Mesodermal cell (in vitro differentiated cells): ENCODE results near the gene TCERG1L.

Source experiments
- H3K27ac ChIP-seq: 2 replicates; pipeline ENCODE4 v1.7.0; 2013; ENCODE audit warnings: mild to moderate bottlenecking, low read depth, low read length, moderate library complexity; ENCODE audit not compliant: severe bottlenecking
- H3K36me3 ChIP-seq: 2 replicates; pipeline ENCODE4 v1.7.1; 2013; ENCODE audit warnings: mild to moderate bottlenecking, low read length, moderate library complexity; ENCODE audit not compliant: control insufficient read depth, insufficient read depth
- H3K4me1 ChIP-seq: one replicate; pipeline ENCODE4 v1.7.1; 2013; ENCODE audit warnings: mild to moderate bottlenecking, low read length; ENCODE audit not compliant: insufficient read depth, control insufficient read depth, poor library complexity, severe bottlenecking
- H3K4me3 ChIP-seq: 2 replicates; pipeline ENCODE4 v1.7.0; 2013; ENCODE audit warnings: low read length, control low read depth, mild to moderate bottlenecking; ENCODE audit not compliant: insufficient read depth, poor library complexity, severe bottlenecking; ENCODE audit errors: extremely low read depth
- H3K9me3 ChIP-seq: 2 replicates; pipeline ENCODE4 v1.7.1; 2013; ENCODE audit warnings: mild to moderate bottlenecking, low read length, moderate library complexity; ENCODE audit not compliant: control insufficient read depth
- WGBS, 2 experiments: methylation state at CpG; one replicate each; pipeline ENCODE4 v1.1.5; 2013; ENCODE audit warnings: missing lambda C conversion rate in 2 of 2; ENCODE audit not compliant: insufficient coverage in 2 of 2; 5-methylcytosine and 5-hydroxymethylcytosine counted together

Gene TCERG1L

DNA sequence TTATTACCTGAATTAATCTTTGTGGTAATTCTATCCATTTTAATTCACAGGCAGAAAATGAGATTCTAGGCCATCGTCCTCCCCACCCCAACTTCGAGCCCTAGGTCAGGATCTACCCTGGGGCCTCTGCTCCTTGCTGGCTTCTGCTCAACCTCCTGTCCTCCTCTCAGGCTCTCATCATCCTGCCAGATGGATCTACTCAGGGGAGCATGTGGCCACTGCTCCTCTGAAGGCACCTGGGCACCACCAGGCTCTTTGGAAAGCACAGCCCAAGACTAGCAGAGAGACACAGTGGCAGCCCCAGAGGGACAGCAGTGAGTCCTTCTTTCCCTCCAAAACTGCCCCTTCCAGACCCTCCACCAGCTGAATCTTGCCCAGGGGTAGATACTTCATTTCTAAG, 248.2 kb downstream of the TCERG1L start:
- WGBS, 2 experiments = 100% methylated on average over 2 of the region's 2 CpGs
- no peak overlapping the region for H3K4me3 ChIP-seq

DNA sequence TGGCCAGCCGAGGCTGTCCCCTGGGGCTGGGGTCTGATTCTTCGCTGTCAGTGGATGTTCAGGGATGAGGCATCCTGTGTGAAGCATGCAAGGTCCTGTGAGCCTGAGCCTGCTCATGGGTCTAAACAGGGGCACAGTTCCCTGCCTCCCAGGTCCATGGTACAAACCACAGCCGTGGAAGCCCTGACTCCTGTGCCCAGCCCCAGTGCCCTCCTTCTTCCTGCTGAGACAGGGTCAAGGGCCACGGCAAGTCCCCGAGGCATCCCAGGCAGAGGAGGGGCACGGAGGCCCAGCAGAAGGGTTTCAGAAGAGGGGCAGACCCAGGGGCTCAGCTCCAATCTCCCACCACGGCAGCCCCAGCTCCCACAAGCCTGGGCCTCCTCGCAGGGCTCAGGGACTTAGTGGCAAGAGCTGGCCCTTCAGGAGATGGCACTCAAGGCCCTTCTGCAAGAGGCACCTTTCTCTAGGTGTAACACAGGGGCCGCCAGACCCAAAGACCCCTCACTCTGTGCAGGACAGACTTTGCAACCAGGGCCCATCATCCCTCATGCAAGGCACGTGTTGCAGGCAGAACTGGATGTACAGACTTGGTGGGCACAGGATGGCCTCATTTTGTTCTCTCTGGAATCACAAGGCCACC, 248.8 kb downstream of the TCERG1L start:
- H3K36me3 ChIP-seq = no peaks in the 10 kb centered on the region
- no peaks in the 10 kb centered on the region for H3K4me1 ChIP-seq
- no peak overlapping the region for H3K4me3 ChIP-seq
- peaks cover 4% of the 10 kb centered on the region for H3K9me3 ChIP-seq
- 71 to 79% methylated on average over 5 to 9 of the region's 10 CpGs for WGBS, 2 experiments
- H3K27ac ChIP-seq = no peak overlapping the region

More for the DNA sequence above, 248.2 kb downstream of the TCERG1L start:
- Histone ChIP-seq H3K4me1 (no peaks in the 10 kb centered on the region), H3K36me3 (no peaks in the 10 kb centered on the region), H3K27ac (no peak overlapping the region), H3K9me3 (peaks cover 4% of the 10 kb centered on the region)

DNA sequence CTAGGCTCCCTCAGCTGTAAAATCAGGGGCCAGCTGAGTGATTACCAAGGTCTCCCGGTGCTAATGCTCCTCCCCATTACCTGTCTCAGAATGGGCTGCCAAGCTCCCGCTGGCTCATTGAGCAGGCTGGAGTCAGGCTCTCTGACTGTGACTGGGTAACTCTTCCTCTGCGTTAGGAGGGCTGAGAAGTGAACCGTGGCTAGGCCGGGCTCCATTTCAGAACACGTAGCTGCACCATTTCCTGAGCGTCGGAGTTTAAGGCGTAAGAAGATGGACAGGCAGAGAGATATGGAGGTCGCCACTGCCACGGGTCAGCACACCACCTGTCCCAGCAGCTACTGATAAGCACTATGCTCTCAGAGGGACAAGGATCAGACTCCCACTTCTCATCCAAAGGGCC, 250.3 kb downstream of the TCERG1L start:
- 78 to 80% methylated on average over 9 to 11 of the region's 11 CpGs for WGBS, 2 experiments
- Histone ChIP-seq H3K4me3 (no peak overlapping the region), H3K36me3 (no peaks in the 10 kb centered on the region), H3K9me3 (peaks cover 4% of the 10 kb centered on the region), H3K27ac (no peak overlapping the region), H3K4me1 (no peaks in the 10 kb centered on the region)

DNA sequence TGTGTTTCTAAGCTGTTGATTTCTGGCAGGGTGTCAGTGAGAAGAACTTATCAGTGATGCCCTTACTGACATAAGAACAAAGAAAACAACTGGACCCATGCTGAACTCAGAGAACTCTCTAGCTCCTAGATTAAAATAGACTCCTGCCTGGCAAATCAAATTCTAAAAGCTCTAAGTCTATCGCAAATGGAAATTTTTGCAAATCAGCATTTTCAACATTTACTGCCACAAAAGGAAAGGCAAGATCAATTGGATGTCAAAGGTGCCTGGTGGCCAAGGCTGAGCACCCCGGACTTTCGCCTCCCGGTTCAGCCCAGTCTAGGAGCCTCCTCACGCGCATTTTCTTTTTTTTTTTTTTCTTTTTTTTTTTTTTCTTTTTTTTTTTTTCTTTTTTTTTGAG, 251.6 kb downstream of the TCERG1L start:
- peaks cover 4% of the 10 kb centered on the region for H3K9me3 ChIP-seq
- H3K4me3 ChIP-seq = no peak overlapping the region
- no peaks in the 10 kb centered on the region for H3K36me3 ChIP-seq
- H3K4me1 ChIP-seq = no peaks in the 10 kb centered on the region
- no peak overlapping the region for H3K27ac ChIP-seq
- WGBS, 2 experiments = 100% methylated on average over 1 to 2 of the region's 6 CpGs

DNA sequence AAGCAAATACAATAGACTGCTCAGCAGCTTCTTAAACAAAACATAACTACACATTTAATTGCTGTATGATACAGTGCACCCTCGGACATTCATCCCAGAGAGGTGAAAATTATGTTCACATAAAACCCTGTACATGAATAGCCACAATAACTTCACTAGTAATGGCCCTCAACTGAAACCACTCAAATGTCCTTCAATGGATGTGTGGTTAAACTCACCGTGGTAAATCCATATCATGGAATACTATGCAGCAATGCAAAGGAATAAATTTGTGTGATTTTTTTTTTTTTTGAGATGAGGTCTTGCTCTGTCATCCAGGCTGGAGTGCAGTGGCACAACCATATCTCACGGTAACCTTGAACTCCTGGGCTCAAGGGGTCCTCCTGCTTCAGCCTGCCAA, 252.7 kb downstream of the TCERG1L start:
- WGBS, 2 experiments = 78 to 100% methylated on average over 1 to 2 of the region's 3 CpGs

DNA sequence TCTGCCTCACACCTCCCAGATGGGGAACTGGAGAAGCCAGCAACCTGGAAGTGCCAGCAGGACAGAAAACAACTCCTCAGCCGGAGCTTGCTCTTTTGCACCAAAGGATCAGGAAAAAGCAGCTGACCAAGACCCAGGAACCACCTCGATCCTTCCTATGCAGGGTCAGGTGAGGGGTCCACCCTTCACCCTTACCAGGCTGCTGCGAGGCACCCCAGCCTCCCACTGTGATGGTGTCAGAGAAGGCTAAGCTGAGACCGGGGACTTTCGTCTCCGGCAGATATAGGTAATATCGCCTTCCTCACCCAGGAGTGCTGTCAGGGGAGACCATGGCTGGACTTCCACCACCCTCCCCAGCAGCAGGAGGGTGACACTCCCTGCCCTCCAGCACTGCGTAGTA, 254.7 kb downstream of the TCERG1L start:
- Histone ChIP-seq H3K4me1 (no peaks in the 10 kb centered on the region), H3K9me3 (peaks cover 8% of the 10 kb centered on the region), H3K36me3 (no peaks in the 10 kb centered on the region), H3K27ac (no peak overlapping the region), H3K4me3 (no peak overlapping the region)
- WGBS, 2 experiments = 72 to 92% methylated on average over 3 to 6 of the region's 8 CpGs

More for the DNA sequence above, 252.7 kb downstream of the TCERG1L start:
- H3K36me3 ChIP-seq = no peaks in the 10 kb centered on the region
- no peak overlapping the region for H3K27ac ChIP-seq
- peaks cover 4% of the 10 kb centered on the region for H3K9me3 ChIP-seq
- no peaks in the 10 kb centered on the region for H3K4me1 ChIP-seq
- no peak overlapping the region for H3K4me3 ChIP-seq

DNA sequence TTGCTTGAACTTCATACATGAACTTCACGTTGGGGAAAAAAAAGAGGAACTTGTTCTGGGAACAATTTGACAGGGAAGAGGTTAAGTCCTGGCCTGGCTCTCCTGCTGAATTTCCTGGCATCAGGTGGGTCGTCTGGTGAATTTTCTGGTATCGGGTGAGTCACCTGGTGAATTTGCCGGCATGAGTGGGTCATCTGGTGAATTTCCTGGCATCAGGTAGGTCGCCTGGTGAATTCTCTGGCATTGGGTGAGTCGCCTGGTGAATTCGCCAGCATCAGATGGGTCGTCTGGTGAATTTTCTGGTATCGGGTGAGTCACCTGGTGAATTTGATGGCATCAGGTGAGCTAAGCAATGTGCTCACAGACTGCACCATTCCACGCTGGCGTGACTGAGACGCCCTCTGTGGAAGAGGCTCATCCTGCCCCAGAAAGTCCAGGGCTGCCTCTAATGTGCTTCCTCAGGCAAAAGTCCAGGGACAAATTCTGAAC, 255.4 kb downstream of the TCERG1L start:
- H3K36me3 ChIP-seq = no peaks in the 10 kb centered on the region
- WGBS, 2 experiments = 75 to 83% methylated on average over 12 of the region's 12 CpGs
- peaks cover 14% of the 10 kb centered on the region for H3K9me3 ChIP-seq
- H3K27ac ChIP-seq = no peak overlapping the region
- no peaks in the 10 kb centered on the region for H3K4me1 ChIP-seq
- H3K4me3 ChIP-seq = no peak overlapping the region

DNA sequence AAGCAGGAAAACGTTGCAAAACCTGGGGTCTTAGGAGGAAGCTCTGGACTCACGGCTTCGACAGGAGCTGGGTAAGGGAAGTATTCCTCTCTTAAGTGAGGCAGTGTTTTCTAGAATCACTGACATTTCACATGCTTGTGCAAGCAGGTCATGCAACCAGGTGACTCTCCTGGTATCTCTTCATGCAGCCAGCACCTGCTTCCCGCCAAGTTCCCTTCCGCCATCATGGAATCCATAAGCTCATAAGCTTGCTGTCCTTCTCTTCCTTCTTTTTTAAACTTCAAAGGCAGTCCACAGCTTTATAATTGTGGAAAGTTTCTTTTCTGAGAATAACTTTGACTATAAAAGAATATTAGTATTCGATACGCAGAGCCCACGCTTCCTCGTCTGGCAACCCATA, 256.1 kb downstream of the TCERG1L start:
- H3K27ac ChIP-seq = no peak overlapping the region
- WGBS, 2 experiments = 75 to 77% methylated on average over 6 to 8 of the region's 9 CpGs
- no peaks in the 10 kb centered on the region for H3K36me3 ChIP-seq

DNA sequence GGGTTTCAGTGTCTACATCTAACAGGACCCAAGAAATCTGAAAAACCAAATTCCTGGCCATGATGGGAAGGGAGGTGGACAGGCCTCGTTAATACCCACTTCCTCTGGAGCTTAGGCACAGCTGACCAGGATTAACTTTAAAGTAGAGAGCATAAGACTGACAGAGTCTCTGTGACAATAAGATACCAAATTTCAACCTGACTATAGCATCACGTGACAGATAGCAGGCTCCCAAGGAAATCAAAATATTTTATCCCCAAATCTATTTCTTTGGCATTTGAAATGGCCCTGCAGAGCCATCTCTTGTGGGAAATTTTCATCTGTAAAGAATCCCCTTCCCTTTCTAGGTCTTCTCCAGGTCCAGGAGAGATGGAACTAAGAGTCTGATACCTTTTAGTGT, 258.3 kb downstream of the TCERG1L start:
- H3K4me1 ChIP-seq = no peaks in the 10 kb centered on the region
- H3K9me3 ChIP-seq = peaks cover 20% of the 10 kb centered on the region
- no peaks in the 10 kb centered on the region for H3K36me3 ChIP-seq
- H3K27ac ChIP-seq = no peak overlapping the region
- WGBS, 2 experiments = 80% methylated on average over 1 of the region's 2 CpGs; no CpG with 5 or more reads in 1 of the 2 experiments
- no peak overlapping the region for H3K4me3 ChIP-seq

More for the DNA sequence above, 256.1 kb downstream of the TCERG1L start:
- Histone ChIP-seq H3K4me3 (no peak overlapping the region), H3K4me1 (no peaks in the 10 kb centered on the region), H3K9me3 (peaks cover 21% of the 10 kb centered on the region)

DNA sequence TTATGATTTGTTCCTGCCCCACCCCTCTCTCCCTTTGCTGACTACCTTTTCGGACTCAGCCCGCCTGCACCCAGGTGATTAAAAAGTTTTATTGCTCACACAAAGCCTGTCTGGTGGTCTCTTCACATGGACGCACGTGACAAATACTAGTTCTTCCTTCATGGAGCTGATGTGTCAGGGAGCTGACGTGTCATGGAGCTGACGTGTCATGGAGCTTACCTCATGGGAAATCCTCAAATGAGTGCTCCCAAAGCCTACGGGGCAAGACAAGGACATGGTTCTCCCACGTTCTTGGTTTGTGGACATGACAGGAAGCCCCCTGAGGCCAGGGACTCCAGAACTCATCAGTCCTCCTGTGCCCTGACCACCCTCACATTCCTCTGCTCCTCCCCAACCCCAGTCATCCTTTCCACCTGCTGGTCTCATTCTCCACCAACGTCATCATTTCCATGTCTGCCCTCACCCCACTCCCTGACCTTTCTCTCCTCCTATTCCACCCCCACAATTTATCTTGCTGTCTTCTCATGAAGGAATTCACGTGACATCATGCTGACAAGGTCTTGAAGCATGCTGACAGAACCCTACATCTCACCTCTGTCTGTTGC, 261.3 kb downstream of the TCERG1L start:
- WGBS, 2 experiments = 79 to 80% methylated on average over 10 of the region's 10 CpGs
- Histone ChIP-seq H3K27ac (no peak overlapping the region), H3K4me1 (no peaks in the 10 kb centered on the region), H3K9me3 (peaks cover 20% of the 10 kb centered on the region), H3K36me3 (no peaks in the 10 kb centered on the region), H3K4me3 (no peak overlapping the region)

DNA sequence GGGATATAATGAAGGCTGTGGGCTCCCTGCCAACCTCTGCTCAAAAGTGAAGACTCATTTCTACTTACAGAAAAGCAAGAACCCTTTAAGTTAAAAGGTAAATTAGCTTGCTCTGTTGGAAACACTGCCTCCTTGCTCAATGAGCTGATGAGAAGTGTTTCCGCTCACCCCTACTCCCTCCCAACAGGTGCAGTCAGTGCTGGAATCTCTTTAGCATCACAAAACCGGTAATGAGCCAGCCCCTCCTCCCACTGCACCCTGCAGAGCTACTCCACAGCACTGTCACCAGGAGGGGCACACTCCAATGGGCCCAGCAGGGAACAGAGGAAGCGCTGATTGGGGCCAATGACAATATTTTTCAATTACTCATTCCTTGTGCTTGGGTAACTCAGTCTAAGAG, 262.5 kb downstream of the TCERG1L start:
- Histone ChIP-seq H3K36me3 (no peaks in the 10 kb centered on the region), H3K27ac (no peak overlapping the region), H3K4me1 (no peaks in the 10 kb centered on the region), H3K4me3 (no peak overlapping the region), H3K9me3 (peaks cover 20% of the 10 kb centered on the region)
- WGBS, 2 experiments = 7 to 15% methylated on average over 2 to 3 of the region's 3 CpGs
